Measurements from ENCODE around the gene SENP7.

The SENP7 gene

DNA sequence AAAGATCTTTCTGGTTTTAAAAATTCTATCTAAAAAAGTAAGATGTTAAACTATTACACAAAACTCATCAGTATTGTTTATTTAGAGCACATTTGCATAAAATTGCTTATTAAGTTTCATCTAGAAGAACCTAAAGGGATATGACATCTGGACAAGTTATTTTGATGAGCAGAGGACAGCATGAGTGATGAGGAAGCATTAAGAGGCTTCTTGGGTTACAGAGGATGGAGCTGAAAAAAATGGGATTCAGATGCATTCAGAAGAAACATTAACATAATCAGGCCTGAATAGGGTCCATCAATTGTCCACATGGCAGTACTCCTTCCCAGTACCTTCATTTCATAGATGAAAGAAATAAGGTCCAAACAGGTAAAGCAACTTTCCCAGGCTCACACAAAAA, 234.3 kb downstream of the SENP7 start:
- in situ Hi-C loops (cut with MboI; ENCODE audit: low sequenced_read_pairs): no loop called here

Data from HL-60/S4 treated with phorbol 12-myristate 13-acetate at 8.2 ng/mL for 4 days and 3 days (cell line).